ENCODE results near the gene HSPB6. TPM values are rescaled to one million over a fixed set of nuclear protein-coding genes. Genes with fewer than 3 reads are reported as not detected.

HSPB6 gene
- polyA plus RNA-seq, 2 donors: 12.5 to 18.3 TPM

GRCh38 chr19:35740108-35740422, 16.8 kb downstream of the HSPB6 start:
- peak overlapping the region; percentile 60 to 75 for H3K4me3 ChIP-seq (ENCODE audit: low read depth in 1 of 2, low read length in 2 of 2)
- WGBS, 2 donors: 3 to 4% methylated on average over 16 of the region's 16 CpGs
- H3K4me1 ChIP-seq (ENCODE audit: control insufficient read depth in 2 of 2, insufficient read depth in 2 of 2, low read length in 1 of 2): peaks cover 3 to 4% of the 10 kb centered on the region in 2 donors
- H3K36me3 ChIP-seq (ENCODE audit: control insufficient read depth in 2 of 2, insufficient read depth in 2 of 2, low read length in 1 of 2): peaks cover 21 to 27% of the 10 kb centered on the region in 2 donors
- peak overlapping the region; percentile 79 to 89 for H3K27ac ChIP-seq (ENCODE audit: low read depth in 2 of 2, low read length in 1 of 2)
- no peaks in the 10 kb centered on the region for H3K9me3 ChIP-seq (ENCODE audit: control insufficient read depth in 2 of 2, insufficient read depth in 1 of 2, low read depth in 1 of 2, low read length in 1 of 2)
- no peaks in the 10 kb centered on the region for H3K27me3 ChIP-seq (ENCODE audit: control insufficient read depth in 1 of 2, insufficient read depth in 2 of 2, low read length in 2 of 2)

GRCh38 chr19:35739275-35740107, 17.3 kb downstream of the HSPB6 start:
- peak overlapping the region in 1 of 2 donors; percentile 3 for H3K27ac ChIP-seq (ENCODE audit: low read depth in 2 of 2, low read length in 1 of 2)
- H3K36me3 ChIP-seq (ENCODE audit: control insufficient read depth in 2 of 2, insufficient read depth in 2 of 2, low read length in 1 of 2): peaks cover 24 to 30% of the 10 kb centered on the region in 2 donors
- H3K9me3 ChIP-seq (ENCODE audit: control insufficient read depth in 2 of 2, insufficient read depth in 1 of 2, low read depth in 1 of 2, low read length in 1 of 2): no peaks in the 10 kb centered on the region
- peaks cover 3 to 4% of the 10 kb centered on the region in 2 donors for H3K4me1 ChIP-seq (ENCODE audit: control insufficient read depth in 2 of 2, insufficient read depth in 2 of 2, low read length in 1 of 2)
- H3K4me3 ChIP-seq (ENCODE audit: low read depth in 1 of 2, low read length in 2 of 2): no peak overlapping the region
- no peaks in the 10 kb centered on the region for H3K27me3 ChIP-seq (ENCODE audit: control insufficient read depth in 1 of 2, insufficient read depth in 2 of 2, low read length in 2 of 2)
- 72 to 75% methylated on average over 28 to 29 of the region's 29 CpGs for WGBS, 2 donors

DNA sequence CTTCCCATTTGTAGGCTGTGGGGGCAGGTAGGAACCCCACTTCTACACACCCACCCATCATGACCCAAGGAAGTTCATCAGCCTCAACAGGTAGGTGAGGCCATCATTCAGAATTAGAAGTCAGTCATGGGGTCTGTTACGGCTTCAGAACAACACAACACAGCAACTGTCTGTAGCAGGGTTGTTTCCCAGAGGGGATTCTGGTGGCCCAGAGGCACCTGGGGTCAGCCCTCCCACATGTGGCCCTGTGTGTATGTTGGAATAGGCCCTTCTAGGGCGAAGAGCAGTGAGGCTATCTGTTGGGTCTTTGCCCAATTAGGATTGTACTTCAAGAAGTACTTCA, 18.0 kb downstream of the HSPB6 start:
- Histone ChIP-seq H3K4me3 (ENCODE audit: low read depth in 1 of 2, low read length in 2 of 2) (no peak overlapping the region), H3K9me3 (ENCODE audit: control insufficient read depth in 2 of 2, insufficient read depth in 1 of 2, low read depth in 1 of 2, low read length in 1 of 2) (no peaks in the 10 kb centered on the region), H3K27me3 (ENCODE audit: control insufficient read depth in 1 of 2, insufficient read depth in 2 of 2, low read length in 2 of 2) (no peaks in the 10 kb centered on the region), H3K27ac (ENCODE audit: low read depth in 2 of 2, low read length in 1 of 2) (no peak overlapping the region), H3K36me3 (ENCODE audit: control insufficient read depth in 2 of 2, insufficient read depth in 2 of 2, low read length in 1 of 2) (peaks cover 24 to 35% of the 10 kb centered on the region in 2 donors), H3K4me1 (ENCODE audit: control insufficient read depth in 2 of 2, insufficient read depth in 2 of 2, low read length in 1 of 2) (peaks cover 3 to 4% of the 10 kb centered on the region in 2 donors)
- WGBS, 2 donors: 84 to 86% methylated on average over 2 of the region's 2 CpGs

GRCh38 chr19:35738021-35738886, 18.6 kb downstream of the HSPB6 start:
- Histone ChIP-seq H3K9me3 (ENCODE audit: control insufficient read depth in 2 of 2, insufficient read depth in 1 of 2, low read depth in 1 of 2, low read length in 1 of 2) (no peaks in the 10 kb centered on the region), H3K4me1 (ENCODE audit: control insufficient read depth in 2 of 2, insufficient read depth in 2 of 2, low read length in 1 of 2) (peaks cover 3 to 4% of the 10 kb centered on the region in 2 donors), H3K36me3 (ENCODE audit: control insufficient read depth in 2 of 2, insufficient read depth in 2 of 2, low read length in 1 of 2) (peaks cover 24 to 41% of the 10 kb centered on the region in 2 donors), H3K27me3 (ENCODE audit: control insufficient read depth in 1 of 2, insufficient read depth in 2 of 2, low read length in 2 of 2) (no peaks in the 10 kb centered on the region), H3K4me3 (ENCODE audit: low read depth in 1 of 2, low read length in 2 of 2) (no peak overlapping the region), H3K27ac (ENCODE audit: low read depth in 2 of 2, low read length in 1 of 2) (no peak overlapping the region)
- WGBS, 2 donors: 87 to 90% methylated on average over 37 of the region's 37 CpGs

DNA sequence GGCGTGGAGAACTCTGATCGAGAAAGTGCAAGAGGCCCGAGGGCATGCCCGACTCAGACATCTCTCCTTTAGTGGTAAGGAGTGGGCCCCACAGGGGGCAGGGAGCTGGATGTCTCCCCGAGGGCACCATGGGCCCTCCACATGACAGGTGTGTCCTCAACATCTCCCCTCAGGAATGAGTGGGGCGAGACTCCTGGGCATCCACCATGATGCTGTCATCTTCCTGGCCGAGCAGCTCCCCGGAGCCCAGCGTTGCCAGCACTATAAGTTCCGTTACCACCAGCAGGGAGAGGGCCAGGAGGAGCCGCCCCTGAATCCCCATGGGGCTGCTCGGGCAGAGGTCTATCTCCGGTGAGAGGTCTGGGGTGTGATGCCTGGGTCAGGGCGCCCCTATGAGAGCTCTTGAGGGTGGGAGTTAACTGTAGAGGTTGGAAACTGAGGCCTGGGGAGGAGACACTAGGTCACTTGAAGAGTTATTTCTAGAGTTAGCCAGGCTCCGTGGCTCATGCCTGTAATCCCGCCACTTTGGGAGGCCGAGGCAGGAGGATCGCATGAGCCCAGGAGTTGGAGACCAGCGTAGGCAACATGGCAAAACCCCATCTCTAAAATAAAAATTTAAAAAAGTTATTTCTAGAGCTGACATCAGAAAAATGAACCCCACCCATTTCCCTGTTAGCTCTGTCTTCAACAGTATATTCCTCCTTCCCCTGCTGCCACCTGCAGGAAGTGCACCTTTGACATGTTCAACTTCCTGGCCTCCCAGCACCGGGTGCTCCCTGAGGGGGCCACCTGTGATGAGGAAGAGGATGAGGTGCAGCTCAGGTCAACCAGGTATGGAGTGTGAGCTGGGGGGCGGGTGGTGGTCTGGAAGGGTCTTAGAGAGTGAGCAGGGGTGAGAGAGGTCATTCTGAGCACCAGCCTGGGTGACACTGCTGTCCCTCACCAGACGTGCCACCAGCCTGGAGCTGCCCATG, 19.6 kb downstream of the HSPB6 start:
- Histone ChIP-seq H3K9me3 (ENCODE audit: control insufficient read depth in 2 of 2, insufficient read depth in 1 of 2, low read depth in 1 of 2, low read length in 1 of 2) (no peaks in the 10 kb centered on the region), H3K36me3 (ENCODE audit: control insufficient read depth in 2 of 2, insufficient read depth in 2 of 2, low read length in 1 of 2) (peaks cover 21 to 49% of the 10 kb centered on the region in 2 donors), H3K4me3 (ENCODE audit: low read depth in 1 of 2, low read length in 2 of 2) (no peak overlapping the region), H3K27ac (ENCODE audit: low read depth in 2 of 2, low read length in 1 of 2) (no peak overlapping the region), H3K27me3 (ENCODE audit: control insufficient read depth in 1 of 2, insufficient read depth in 2 of 2, low read length in 2 of 2) (no peaks in the 10 kb centered on the region), H3K4me1 (ENCODE audit: control insufficient read depth in 2 of 2, insufficient read depth in 2 of 2, low read length in 1 of 2) (peaks cover 3 to 4% of the 10 kb centered on the region in 2 donors)
- WGBS, 2 donors: 83 to 85% methylated on average over 22 of the region's 22 CpGs

GRCh38 chr19:35734889-35735288, 21.9 kb downstream of the HSPB6 start:
- H3K27me3 ChIP-seq (ENCODE audit: control insufficient read depth in 1 of 2, insufficient read depth in 2 of 2, low read length in 2 of 2): no peaks in the 10 kb centered on the region
- no peak overlapping the region for H3K27ac ChIP-seq (ENCODE audit: low read depth in 2 of 2, low read length in 1 of 2)
- H3K9me3 ChIP-seq (ENCODE audit: control insufficient read depth in 2 of 2, insufficient read depth in 1 of 2, low read depth in 1 of 2, low read length in 1 of 2): no peaks in the 10 kb centered on the region
- H3K4me3 ChIP-seq (ENCODE audit: low read depth in 1 of 2, low read length in 2 of 2): no peak overlapping the region
- H3K4me1 ChIP-seq (ENCODE audit: control insufficient read depth in 2 of 2, insufficient read depth in 2 of 2, low read length in 1 of 2): peaks cover 4 to 14% of the 10 kb centered on the region in 2 donors
- WGBS, 2 donors: 78 to 85% methylated on average over 5 of the region's 5 CpGs
- peaks cover 32 to 70% of the 10 kb centered on the region in 2 donors for H3K36me3 ChIP-seq (ENCODE audit: control insufficient read depth in 2 of 2, insufficient read depth in 2 of 2, low read length in 1 of 2)

DNA sequence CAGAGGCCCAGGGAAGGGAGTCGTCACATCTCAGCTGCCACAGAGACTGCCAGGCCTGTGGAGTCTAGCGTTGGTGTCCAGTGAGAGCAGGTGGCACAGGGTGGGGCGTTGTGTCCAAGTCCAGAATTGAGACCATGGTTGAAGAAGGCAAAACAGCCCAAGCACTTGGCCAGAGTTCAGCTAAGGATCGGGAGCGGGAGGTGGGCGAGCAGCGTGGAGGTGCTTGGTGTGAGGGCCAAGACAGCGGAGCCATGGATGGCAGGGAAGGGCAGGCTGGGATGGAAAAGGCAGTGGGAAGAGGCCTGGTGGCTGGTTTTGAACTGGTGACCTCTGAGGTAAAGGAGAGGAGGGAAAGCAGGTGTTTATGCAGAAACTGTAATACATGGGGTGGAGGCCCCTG, 22.6 kb downstream of the HSPB6 start:
- H3K27me3 ChIP-seq (ENCODE audit: control insufficient read depth in 1 of 2, insufficient read depth in 2 of 2, low read length in 2 of 2): no peaks in the 10 kb centered on the region
- H3K9me3 ChIP-seq (ENCODE audit: control insufficient read depth in 2 of 2, insufficient read depth in 1 of 2, low read depth in 1 of 2, low read length in 1 of 2): no peaks in the 10 kb centered on the region
- H3K36me3 ChIP-seq (ENCODE audit: control insufficient read depth in 2 of 2, insufficient read depth in 2 of 2, low read length in 1 of 2): peaks cover 32 to 77% of the 10 kb centered on the region in 2 donors
- WGBS, 2 donors: 95% methylated on average over 8 of the region's 8 CpGs
- peaks cover 4 to 10% of the 10 kb centered on the region in 2 donors for H3K4me1 ChIP-seq (ENCODE audit: control insufficient read depth in 2 of 2, insufficient read depth in 2 of 2, low read length in 1 of 2)
- H3K27ac ChIP-seq (ENCODE audit: low read depth in 2 of 2, low read length in 1 of 2): no peak overlapping the region
- H3K4me3 ChIP-seq (ENCODE audit: low read depth in 1 of 2, low read length in 2 of 2): no peak overlapping the region

GRCh38 chr19:35733180-35734125, 23.4 kb downstream of the HSPB6 start:
- WGBS, 2 donors: 89 to 90% methylated on average over 35 of the region's 35 CpGs
- Histone ChIP-seq H3K27me3 (ENCODE audit: control insufficient read depth in 1 of 2, insufficient read depth in 2 of 2, low read length in 2 of 2) (no peaks in the 10 kb centered on the region), H3K9me3 (ENCODE audit: control insufficient read depth in 2 of 2, insufficient read depth in 1 of 2, low read depth in 1 of 2, low read length in 1 of 2) (no peaks in the 10 kb centered on the region), H3K27ac (ENCODE audit: low read depth in 2 of 2, low read length in 1 of 2) (no peak overlapping the region), H3K4me1 (ENCODE audit: control insufficient read depth in 2 of 2, insufficient read depth in 2 of 2, low read length in 1 of 2) (peaks cover 4 to 10% of the 10 kb centered on the region in 2 donors), H3K4me3 (ENCODE audit: low read depth in 1 of 2, low read length in 2 of 2) (no peak overlapping the region), H3K36me3 (ENCODE audit: control insufficient read depth in 2 of 2, insufficient read depth in 2 of 2, low read length in 1 of 2) (peaks cover 34 to 84% of the 10 kb centered on the region in 2 donors)

All from esophagus (tissue), 2 donors.